Measurements from ENCODE around the gene SLC25A21. TPM values are rescaled to one million over a fixed set of nuclear protein-coding genes. Genes with fewer than 3 reads are reported as not detected.
A peak's percentile ranks its signal among the peaks of the same experiment; 100 is the strongest.
"Not testable (repeated sequence)": the region's sequence is repeated elsewhere in the genome, so short reads cannot be mapped to it uniquely, and the experiment has no call there.

The SLC25A21 gene
- total RNA-seq (2014; rRNA removed; shearing (Covaris generic); ENCODE audit: low replicate concordance), result 1.8 and 8.7 TPM in 2 replicates

- peak within 1 kb of the TSS; percentile 68 for H3K4me3 ChIP-seq
- H3K9me3 ChIP-seq, result no peaks in the 10 kb centered on the region
- H3K36me3 ChIP-seq, result no peaks in the 10 kb centered on the region
- peak; percentile 76 for DNase-seq
- H3K27me3 ChIP-seq, result no peaks in the 10 kb centered on the region
Observed at GRCh38 chr14:37172024-37172869, at the start of gene SLC25A21. Gene SLC25A21 (minus strand): TSS chr14:37172606.

GRCh38 chr14:37221073-37221472 is 48.7 kb upstream of the SLC25A21 start:
- no peaks in the 10 kb centered on the region for H3K27me3 ChIP-seq
- H3K36me3 ChIP-seq, result no peaks in the 10 kb centered on the region
- no peak overlapping the region for H3K4me3 ChIP-seq
- no peak for DNase-seq
- peaks cover 2% of the 10 kb centered on the region; the same call in 1 of the 2 replicates for H3K9me3 ChIP-seq

GRCh38 chr14:37215345-37215744 is 42.9 kb upstream of the SLC25A21 start:
- no peak for DNase-seq
- H3K27me3 ChIP-seq, result no peaks in the 10 kb centered on the region
- no peaks in the 10 kb centered on the region for H3K9me3 ChIP-seq
- no peak overlapping the region for H3K4me3 ChIP-seq
- H3K36me3 ChIP-seq, result no peaks in the 10 kb centered on the region

GRCh38 chr14:37213016-37213415 is 40.6 kb upstream of the SLC25A21 start:
- no peaks in the 10 kb centered on the region; the same call in 1 of the 2 replicates for H3K9me3 ChIP-seq
- no peak overlapping the region for H3K4me3 ChIP-seq
- H3K36me3 ChIP-seq, result no peaks in the 10 kb centered on the region
- DNase-seq, result no peak
- H3K27me3 ChIP-seq, result no peaks in the 10 kb centered on the region

GRCh38 chr14:37210448-37210847 is 38.0 kb upstream of the SLC25A21 start:
- Histone ChIP-seq H3K4me3 (no peak overlapping the region), H3K36me3 (no peaks in the 10 kb centered on the region), H3K9me3 (peaks cover 7% of the 10 kb centered on the region), H3K27me3 (no peaks in the 10 kb centered on the region)
- DNase-seq, result no peak

GRCh38 chr14:37209617-37210016 is 37.2 kb upstream of the SLC25A21 start:
- not testable (repeated sequence) for H3K4me3 ChIP-seq, H3K36me3 ChIP-seq, H3K27me3 ChIP-seq, DNase-seq, H3K9me3 ChIP-seq

- H3K4me3 ChIP-seq, H3K9me3 ChIP-seq, DNase-seq, H3K27me3 ChIP-seq, H3K36me3 ChIP-seq: not testable (repeated sequence)
Observed at GRCh38 chr14:37205623-37206605, 33.5 kb upstream of the SLC25A21 start.

- Histone ChIP-seq H3K27me3 (no peaks in the 10 kb centered on the region), H3K9me3 (peaks cover 7% of the 10 kb centered on the region), H3K4me3 (no peak overlapping the region), H3K36me3 (no peaks in the 10 kb centered on the region)
- DNase-seq, result no peak
Observed at GRCh38 chr14:37203423-37203822, 31.0 kb upstream of the SLC25A21 start.

GRCh38 chr14:37202812-37203211 is 30.4 kb upstream of the SLC25A21 start:
- Histone ChIP-seq H3K36me3 (no peaks in the 10 kb centered on the region), H3K4me3 (no peak overlapping the region), H3K9me3 (peaks cover 7% of the 10 kb centered on the region), H3K27me3 (no peaks in the 10 kb centered on the region)
- no peak for DNase-seq

- Histone ChIP-seq H3K9me3 (peaks cover 7% of the 10 kb centered on the region), H3K36me3 (no peaks in the 10 kb centered on the region), H3K4me3 (no peak overlapping the region), H3K27me3 (no peaks in the 10 kb centered on the region)
- no peak for DNase-seq
Observed at GRCh38 chr14:37202265-37202664, 29.9 kb upstream of the SLC25A21 start.

GRCh38 chr14:37201724-37202123 is 29.3 kb upstream of the SLC25A21 start:
- Histone ChIP-seq H3K36me3 (no peaks in the 10 kb centered on the region), H3K9me3 (peaks cover 7% of the 10 kb centered on the region), H3K4me3 (no peak overlapping the region), H3K27me3 (no peaks in the 10 kb centered on the region)
- no peak for DNase-seq

GRCh38 chr14:37198907-37199306 is 26.5 kb upstream of the SLC25A21 start:
- no peak for DNase-seq
- Histone ChIP-seq H3K27me3 (no peaks in the 10 kb centered on the region), H3K4me3 (peak overlapping the region; percentile 67), H3K9me3 (no peaks in the 10 kb centered on the region), H3K36me3 (no peaks in the 10 kb centered on the region)

GRCh38 chr14:37198273-37198598 is 25.8 kb upstream of the SLC25A21 start:
- peak overlapping the region; percentile 67 for H3K4me3 ChIP-seq
- H3K27me3 ChIP-seq, result no peaks in the 10 kb centered on the region
- no peaks in the 10 kb centered on the region for H3K9me3 ChIP-seq
- DNase-seq, result no peak
- no peaks in the 10 kb centered on the region for H3K36me3 ChIP-seq

- peak within 1 kb of the TSS; percentile 67 for H3K4me3 ChIP-seq
- DNase-seq, result peak; percentile 82
- no peaks in the 10 kb centered on the region for H3K36me3 ChIP-seq
- no peaks in the 10 kb centered on the region for H3K9me3 ChIP-seq
- no peaks in the 10 kb centered on the region for H3K27me3 ChIP-seq
Observed at GRCh38 chr14:37197421-37198272, 25.2 kb upstream of the SLC25A21 start, which contains the start of gene MIPOL1. Gene MIPOL1 (plus strand): TSS chr14:37197937. CDS start chr14:37247889, 49,952 bp downstream.

GRCh38 chr14:37196604-37197420 is 24.4 kb upstream of the SLC25A21 start:
- no peaks in the 10 kb centered on the region for H3K36me3 ChIP-seq
- H3K9me3 ChIP-seq, result no peaks in the 10 kb centered on the region
- H3K27me3 ChIP-seq, result no peaks in the 10 kb centered on the region
- peak overlapping the region; percentile 67 for H3K4me3 ChIP-seq
- no peak for DNase-seq

- DNase-seq, result no peak
- H3K36me3 ChIP-seq, result no peaks in the 10 kb centered on the region
- H3K9me3 ChIP-seq, result no peaks in the 10 kb centered on the region
- H3K4me3 ChIP-seq, result no peak overlapping the region
- no peaks in the 10 kb centered on the region for H3K27me3 ChIP-seq
Observed at GRCh38 chr14:37195327-37195726, 22.9 kb upstream of the SLC25A21 start.

All from MG63 (cell line).